H1 (cell line): ENCODE data around the gene BBS9. TPM values are rescaled to one million over a fixed set of nuclear protein-coding genes. Genes with fewer than 3 reads are reported as not detected.
"Not testable (repeated sequence)": the region's sequence is repeated elsewhere in the genome, so short reads cannot be mapped to it uniquely, and the experiment has no call there.

ENCODE experiments used
- CTCF ChIA-PET: fragments of 300-600 bp; sonication (Branson Sonifier 250); formaldehyde crosslinking; loops from one replicate; lab custom pipeline; 2021; ENCODE audit not compliant: partially characterized antibody; lab: Charles Lee
- POLR2A ChIA-PET: fragments of 300-600 bp; sonication (Branson Sonifier 250); formaldehyde crosslinking; loops from one replicate; lab custom pipeline; 2021; ENCODE audit warnings: inconsistent platforms; ENCODE audit not compliant: partially characterized antibody; lab: Charles Lee
- DNase-seq, 2 experiments: peaks; one replicate each; pipeline versions ENCODE4 v3.0.0 to v3.0.0-alpha.2; 2010 to 2022; ENCODE audit warnings: low spot score in 2 of 2, low read depth in 1 of 2, mixed read lengths in 1 of 2
- FAIRE-seq: peaks from 2 replicates; lab custom pipeline; 2011; peaks lifted over from hg19 to GRCh38; lab: Jason Lieb, UNC
- H2AFZ ChIP-seq: 2 replicates; pipeline ENCODE4 v1.8.1; 2012; ENCODE audit warnings: low read length, inconsistent platforms
- H2AK5ac ChIP-seq: 2 replicates; pipeline ENCODE4 v1.6.1; 2013; ENCODE audit warnings: low read depth, low read length
- H2BK120ac ChIP-seq: replicated peaks from 2 replicates; pipeline ENCODE3; 2013; ENCODE audit warnings: low read depth, low read length, inconsistent platforms
- H2BK12ac ChIP-seq: 2 replicates; pipeline ENCODE4 v1.6.1; 2013; ENCODE audit warnings: low read depth, low read length
- H2BK15ac ChIP-seq: 2 replicates; pipeline ENCODE4 v1.6.1; 2013; ENCODE audit warnings: low read length
- H2BK20ac ChIP-seq: 2 replicates; pipeline ENCODE4 v1.6.1; 2013; ENCODE audit warnings: low read length
- H2BK5ac ChIP-seq: 2 replicates; pipeline ENCODE4 v1.6.1; 2013; ENCODE audit warnings: low read depth, low read length
- H3K14ac ChIP-seq: 2 replicates; pipeline ENCODE4 v1.6.1; 2013; ENCODE audit warnings: inconsistent platforms; ENCODE audit not compliant: insufficient read length
- H3K18ac ChIP-seq: 2 replicates; pipeline ENCODE4 v1.6.1; 2013; ENCODE audit warnings: low read length; ENCODE audit errors: extremely low read depth
- H3K23ac ChIP-seq: 2 replicates; pipeline ENCODE4 v1.6.1; 2013; ENCODE audit warnings: inconsistent platforms; ENCODE audit not compliant: insufficient read length
- H3K23me2 ChIP-seq: 2 replicates; pipeline ENCODE4 v1.6.1; 2013; ENCODE audit warnings: low read depth, low read length
- H3K27ac ChIP-seq: 2 replicates; pipeline ENCODE4 v1.6.1; 2011; ENCODE audit warnings: low read depth, low read length, inconsistent platforms
- H3K27me3 ChIP-seq, 4 experiments: replicated peaks in 1 of 4; 1 replicate in 1 of 4; 2 replicates in 3 of 4; pipeline versions ENCODE4 v1.6.1 to v1.8.1; 2011 to 2013; ENCODE audit warnings: low read length in 3 of 4, mild to moderate bottlenecking in 3 of 4, inconsistent platforms in 2 of 4, mixed read lengths in 2 of 4, moderate library complexity in 1 of 4; ENCODE audit not compliant: control insufficient read depth in 3 of 4, insufficient read depth in 3 of 4; ENCODE audit errors: extremely low read depth in 1 of 4
- H3K36me3 ChIP-seq, 4 experiments: 2 replicates each; pipeline versions ENCODE4 v1.6.1 to v1.8.1; 2011 to 2013; ENCODE audit warnings: mild to moderate bottlenecking in 4 of 4, low read length in 3 of 4, moderate library complexity in 2 of 4, control low read depth in 1 of 4, inconsistent platforms in 1 of 4; ENCODE audit not compliant: insufficient read depth in 4 of 4, control insufficient read depth in 2 of 4
- H3K4ac ChIP-seq: replicated peaks from 2 replicates; pipeline ENCODE3; 2013; ENCODE audit warnings: low read length, low read depth, mixed read lengths, inconsistent platforms; ENCODE audit not compliant: insufficient read length
- H3K4me1 ChIP-seq, 4 experiments: replicated peaks in 1 of 4; 1 replicate in 1 of 4; 2 replicates in 3 of 4; pipeline versions ENCODE4 v1.6.1 to v1.8.1; 2011 to 2013; ENCODE audit warnings: low read length in 3 of 4, inconsistent platforms in 2 of 4, mixed read lengths in 1 of 4; ENCODE audit not compliant: insufficient read depth in 4 of 4, control insufficient read depth in 3 of 4
- H3K4me2 ChIP-seq, 2 experiments: 2 replicates each; pipeline versions ENCODE4 v1.6.1 to v1.8.1; 2011 to 2013; ENCODE audit warnings: low read depth in 2 of 2, low read length in 2 of 2, control low read depth in 1 of 2, inconsistent platforms in 1 of 2, mild to moderate bottlenecking in 1 of 2; ENCODE audit not compliant: insufficient read depth in 1 of 2
- H3K4me3 ChIP-seq, 4 experiments: fragments of 200-600, 300-600 bp in 1 of 4; sonication (generic), shearing (Covaris generic), sonication (Bioruptor Twin) in 1 of 4; 2 replicates each; pipeline versions ENCODE4 v1.5.1 to v1.8.1; 2011 to 2016; ENCODE audit warnings: low read length in 4 of 4, low read depth in 3 of 4, control low read depth in 2 of 4, inconsistent platforms in 2 of 4, mild to moderate bottlenecking in 2 of 4, mixed read lengths in 1 of 4, moderate library complexity in 1 of 4; ENCODE audit not compliant: insufficient read depth in 2 of 4; ENCODE audit errors: extremely low read depth in 1 of 4
- H3K56ac ChIP-seq: replicated peaks from 2 replicates; pipeline ENCODE3; 2013; ENCODE audit warnings: low read depth, mild to moderate bottlenecking, mixed read lengths, low read length, inconsistent platforms; ENCODE audit not compliant: insufficient read length
- H3K79me1 ChIP-seq: 2 replicates; pipeline ENCODE4 v1.6.1; 2013; ENCODE audit warnings: low read depth, low read length, control low read depth
- H3K79me2 ChIP-seq, 2 experiments: 2 replicates each; pipeline versions ENCODE4 v1.6.1 to v1.8.1; 2012 to 2013; ENCODE audit warnings: low read length in 2 of 2, mild to moderate bottlenecking in 2 of 2, inconsistent platforms in 1 of 2; ENCODE audit not compliant: insufficient read depth in 2 of 2, control insufficient read depth in 1 of 2
- H3K9ac ChIP-seq, 4 experiments: replicated peaks in 1 of 4; 1 replicate in 1 of 4; 2 replicates in 3 of 4; pipeline versions ENCODE4 v1.6.1 to v1.8.1; 2011 to 2013; ENCODE audit warnings: low read depth in 3 of 4, low read length in 3 of 4, control low read depth in 2 of 4, mild to moderate bottlenecking in 2 of 4, moderate library complexity in 2 of 4, inconsistent platforms in 1 of 4; ENCODE audit errors: extremely low read depth in 1 of 4
- H3K9me3 ChIP-seq, 2 experiments: 2 replicates each; pipeline versions ENCODE4 v1.6.1 to v1.8.1; 2012 to 2013; ENCODE audit warnings: mild to moderate bottlenecking in 2 of 2, moderate library complexity in 2 of 2, control low read depth in 1 of 2, inconsistent platforms in 1 of 2, low read depth in 1 of 2, low read length in 1 of 2, mixed read lengths in 1 of 2; ENCODE audit not compliant: insufficient read depth in 2 of 2
- H4K20me1 ChIP-seq, 2 experiments: replicated peaks in 1 of 2; 2 replicates each; pipeline versions ENCODE3 to v1.8.1; 2011 to 2013; ENCODE audit warnings: inconsistent platforms in 2 of 2, low read length in 2 of 2, mild to moderate bottlenecking in 1 of 2; ENCODE audit not compliant: insufficient read depth in 2 of 2, control insufficient read depth in 1 of 2
- H4K5ac ChIP-seq: 2 replicates; pipeline ENCODE4 v1.6.1; 2013; ENCODE audit warnings: low read length, low read depth, mixed read lengths, inconsistent platforms; ENCODE audit not compliant: insufficient read length
- H4K8ac ChIP-seq: 2 replicates; pipeline ENCODE4 v1.8.0; 2013; ENCODE audit warnings: mild to moderate bottlenecking, moderate library complexity, low read length, inconsistent platforms; ENCODE audit not compliant: insufficient read depth; ENCODE audit errors: extremely low read depth
- H4K91ac ChIP-seq: replicated peaks from 2 replicates; pipeline ENCODE3; 2013; ENCODE audit warnings: low read length, mixed read lengths, inconsistent platforms; ENCODE audit not compliant: insufficient read length
- POLR2A ChIP-seq, 2 experiments: IDR thresholded peaks; 1 replicate in 1 of 2; 2 replicates in 1 of 2; pipeline ENCODE4 v1.6.1; 2011; ENCODE audit warnings: low read depth in 2 of 2, low read length in 2 of 2, mild to moderate bottlenecking in 2 of 2; ENCODE audit errors: control extremely low read depth in 1 of 2
- WGBS, 2 experiments: shearing (Covaris generic) in 1 of 2; methylation state at CpG; one replicate each; pipeline versions ENCODE4 v1.1.6 to v1.1.7; 2013 to 2015; ENCODE audit warnings: low lambda C conversion rate in 2 of 2, mixed read lengths in 2 of 2, inconsistent platforms in 1 of 2, low coverage in 1 of 2, missing lambda C conversion rate in 1 of 2; ENCODE audit not compliant: insufficient replicate concordance in 2 of 2, insufficient coverage in 1 of 2, insufficient read length in 1 of 2; ENCODE audit errors: extremely low coverage in 1 of 2, missing lambda C conversion rate in 1 of 2; 5-methylcytosine and 5-hydroxymethylcytosine counted together
- polyA plus RNA-seq, 7 experiments: library from polyadenylated mRNA; depleted of rRNA in 3 of 7; stranded (reverse) in 5 of 7; unstranded in 2 of 7; fragments of >200 nt in 5 of 7; fragments of 200-250 nt in 2 of 7; gene quantifications; 1 replicate in 5 of 7; 2 replicates in 1 of 7; 4 replicates in 1 of 7; pipeline versions ENCODE4 v1.2.1 to v1.2.3, GENCODE V29; 2011 to 2013; ENCODE audit warnings: missing spikeins in 2 of 7, mixed read lengths in 2 of 7
- total RNA-seq: library from RNA; stranded (reverse); fragmentation: NEBNext Ultra II Directional; extraction: Animal tissue kit (Norgen Biotek cat#: 25700); gene quantifications from 2 replicates; pipeline ENCODE4 v1.2.1, GENCODE V29; 2021

Gene BBS9
- total and polyA plus RNA-seq, 2 of the 8 experiments (the other 6 are each of a cell fraction or from before 2014, with no cell fraction given), result 22.3 to 37.0 TPM

DNA sequence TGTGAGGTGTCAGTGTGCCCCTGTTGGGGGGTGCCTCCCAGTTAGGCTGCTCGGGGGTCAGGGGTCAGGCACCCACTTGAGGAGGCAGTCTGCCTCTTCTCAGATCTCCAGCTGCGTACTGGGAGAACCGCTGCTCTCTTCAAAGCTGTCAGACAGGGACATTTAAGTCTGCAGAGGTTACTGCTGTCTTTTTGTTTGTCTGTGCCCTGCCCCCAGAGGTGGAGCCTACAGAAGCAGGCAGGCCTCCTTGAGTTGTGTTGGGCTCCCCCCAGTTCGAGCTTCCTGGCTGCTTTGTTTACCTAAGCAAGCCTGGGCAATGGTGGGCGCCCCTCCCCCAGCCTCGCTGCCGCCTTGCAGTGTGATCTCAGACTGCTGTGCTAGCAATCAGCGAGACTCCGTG lies 397.6 kb downstream of the BBS9 start:
- H2BK20ac ChIP-seq, H3K79me1 ChIP-seq, H2AK5ac ChIP-seq, H4K5ac ChIP-seq, H3K9ac ChIP-seq, CTCF ChIA-PET, H3K9me3 ChIP-seq, H4K8ac ChIP-seq, H3K23ac ChIP-seq: not testable (repeated sequence)
- 48% methylated on average over 4 of the region's 9 CpGs; no CpG with 5 or more reads in 1 of the 2 experiments for WGBS, 2 experiments
- peak overlapping the region in 2 of 4 experiments; percentile 23 to 28; a peak in 2 of 8 replicates for H3K4me3 ChIP-seq
- TF ChIP-seq POLR2A (IDR thresholded peaks at IDR 0.05; ENCODE audit: control extremely low read depth in 1 of 2, low read depth in 2 of 2, low read length in 2 of 2), result 0 out of 3 replicates have a peak, but pooled peaks of 1 of the 2 experiments have one; percentile 18
- TF ChIP-seq, all 59 proteins: peak for 1; not testable (repeated sequence) for 58
- H2BK5ac ChIP-seq, H2BK12ac ChIP-seq, H2BK15ac ChIP-seq, H2AFZ ChIP-seq, H4K91ac ChIP-seq, H2BK120ac ChIP-seq, H4K20me1 ChIP-seq, H3K4ac ChIP-seq, H3K36me3 ChIP-seq, H3K27me3 ChIP-seq, H3K79me2 ChIP-seq, DNase-seq, H3K23me2 ChIP-seq, H3K14ac ChIP-seq, H3K27ac ChIP-seq, POLR2A ChIA-PET, H3K4me1 ChIP-seq, H3K56ac ChIP-seq, H3K18ac ChIP-seq, FAIRE-seq: not testable (repeated sequence)
- H3K4me2 ChIP-seq, result peak overlapping the region; percentile 28 to 34; a peak in 1 of 4 replicates
